GM12878 (cell line): Measurements from ENCODE around the gene SMG6. TPM values are rescaled to one million over a fixed set of nuclear protein-coding genes. Genes with fewer than 3 reads are reported as not detected.

Experiments used
- ATAC-seq: fragments of 200-7000 bp; cut with Tn5 transposase; 3 replicates; pipeline ENCODE4 v1.9.1; 2020; ENCODE audit warnings: mild to moderate bottlenecking, moderate library complexity
- BruUV-seq: library from RNA; stranded (reverse); fragments of 400-500 nt; replicated peaks from 2 replicates; lab custom pipeline; 2021; lab: Mats Ljungman, UMichigan
- CTCF ChIA-PET: fragments of 300-600 bp; sonication (Branson Sonifier 250); formaldehyde crosslinking; extraction: SDS; loops from one replicate; lab custom pipeline; 2021; ENCODE audit warnings: inconsistent platforms; lab: Yijun Ruan, JAX
- POLR2A ChIA-PET: fragments of 350-600 bp; formaldehyde crosslinking; extraction: SDS; loops from one replicate; lab custom pipeline; 2021; ENCODE audit warnings: inconsistent platforms; lab: Charles Lee
- RAD21 ChIA-PET: fragments of 300-600 bp; sonication (Branson Sonifier 250); formaldehyde crosslinking; loops from one replicate; lab custom pipeline; 2023; ENCODE audit warnings: antibody characterized with exemption; ENCODE audit not compliant: unreplicated experiment; lab: Charles Lee
- SMC1A ChIA-PET: fragments of 300-600 bp; sonication (Branson Sonifier 250); formaldehyde crosslinking; loops from one replicate; lab custom pipeline; 2023; ENCODE audit not compliant: unreplicated experiment, uncharacterized antibody; lab: Charles Lee
- DNase-seq: peaks from one replicate; pipeline ENCODE4 v3.0.0-alpha.2; 2011; ENCODE audit warnings: low read depth, low spot score
- FAIRE-seq: peaks from 3 replicates; lab custom pipeline; 2011; peaks lifted over from hg19 to GRCh38; lab: Jason Lieb, UNC
- H2AFZ ChIP-seq: 2 replicates; pipeline ENCODE4 v1.6.0; 2011; ENCODE audit warnings: low read depth, low read length, control low read depth; ENCODE audit not compliant: control insufficient read depth
- H3K27ac ChIP-seq: 2 replicates; pipeline ENCODE4 v1.5.1; 2011; ENCODE audit warnings: control low read depth; ENCODE audit not compliant: control insufficient read depth, insufficient read depth
- H3K27me3 ChIP-seq, 2 experiments: replicated peaks in 1 of 2; 2 replicates each; pipeline versions ENCODE4 v1.6.0 to v1.6.1; 2011; ENCODE audit warnings: low read length in 1 of 2; ENCODE audit not compliant: control insufficient read depth in 2 of 2, insufficient read depth in 2 of 2
- H3K36me3 ChIP-seq, 2 experiments: 2 replicates each; pipeline ENCODE4 v1.5.1; 2011; ENCODE audit warnings: low read length in 1 of 2; ENCODE audit not compliant: control insufficient read depth in 2 of 2, insufficient read depth in 2 of 2
- H3K4me1 ChIP-seq: 2 replicates; pipeline ENCODE4 v1.6.1; 2011; ENCODE audit warnings: mild to moderate bottlenecking, low read length, moderate library complexity, mixed read lengths; ENCODE audit not compliant: control insufficient read depth, insufficient read depth
- H3K4me2 ChIP-seq: 2 replicates; pipeline ENCODE4 v1.6.0; 2011; ENCODE audit warnings: control low read depth; ENCODE audit not compliant: control insufficient read depth, insufficient read depth
- H3K4me3 ChIP-seq: fragments of 200-600 bp; sonication (generic); 2 replicates; pipeline ENCODE4 v1.5.1; 2016
- H3K79me2 ChIP-seq: 2 replicates; pipeline ENCODE4 v1.6.0; 2011; ENCODE audit warnings: low read length; ENCODE audit not compliant: control insufficient read depth, insufficient read depth
- H3K9ac ChIP-seq: 2 replicates; pipeline ENCODE4 v1.8.0; 2011; ENCODE audit warnings: low read length, control low read depth, mixed read lengths; ENCODE audit not compliant: control insufficient read depth, insufficient read depth
- H3K9me3 ChIP-seq: replicated peaks from 3 replicates; pipeline ENCODE4 v1.5.1; 2011; ENCODE audit warnings: mild to moderate bottlenecking, low read length; ENCODE audit not compliant: control insufficient read depth, insufficient read depth
- H4K20me1 ChIP-seq: 2 replicates; pipeline ENCODE4 v1.6.0; 2011; ENCODE audit not compliant: control insufficient read depth, insufficient read depth
- ATF3 ChIP-seq: IDR thresholded peaks from 2 replicates; pipeline ENCODE4 v1.6.1; 2011; ENCODE audit warnings: low read depth, mild to moderate bottlenecking, low read length, moderate library complexity, borderline replicate concordance; ENCODE audit errors: extremely low read depth
- BCLAF1 ChIP-seq: fragments of 450-650 bp; IDR thresholded peaks from 2 replicates; pipeline ENCODE4 v1.6.1; 2017; ENCODE audit warnings: antibody characterized with exemption, mild to moderate bottlenecking, moderate library complexity
- NFYB ChIP-seq: IDR thresholded peaks from 2 replicates; pipeline ENCODE4 v1.6.1; 2011; ENCODE audit warnings: low read depth, mild to moderate bottlenecking, low read length, improper control_type of control experiment, moderate library complexity; ENCODE audit not compliant: insufficient read depth
- ZBED1 ChIP-seq: IDR thresholded peaks from 2 replicates; pipeline ENCODE4 v1.6.1; 2016; ENCODE audit warnings: borderline replicate concordance
- WGBS: methylation state at CpG from one replicate; pipeline ENCODE4 v1.1.6; 2016; ENCODE audit warnings: low lambda C conversion rate; ENCODE audit not compliant: insufficient replicate concordance, insufficient coverage; ENCODE audit errors: missing lambda C conversion rate; 5-methylcytosine and 5-hydroxymethylcytosine counted together
- in situ Hi-C: fragments of 300-500 bp; cut with MboI; formaldehyde crosslinking; loops from 9 replicates; pipeline ENCODE4 v1.14.3; 2018; ENCODE audit warnings: mixed read lengths
- intact Hi-C: fragments of 100-400 bp; cut with micrococcal nuclease; formaldehyde crosslinking; loops from one replicate; pipeline ENCODE4 v1.14.2; 2022; ENCODE audit not compliant: unreplicated experiment
- polyA plus RNA-seq, 11 experiments: library from polyadenylated mRNA; depleted of rRNA in 4 of 11; unstranded in 6 of 11; stranded (reverse) in 5 of 11; fragments of >200 nt; fragmentation: Nextera tagmentation in 4 of 11; fragmentation: Illumina TruSeq in 1 of 11; extraction: Ambion mirVana in 4 of 11; extraction: Trizol in 1 of 11; gene quantifications; 1 replicate in 1 of 11; 2 replicates in 10 of 11; pipeline versions ENCODE4 v1.2.1 to v1.2.3, GENCODE V29; 2011 to 2016; ENCODE audit warnings: inconsistent platforms in 2 of 11, missing spikeins in 2 of 11, low read depth in 1 of 11
- total RNA-seq, 4 experiments: library from RNA; depleted of rRNA in 3 of 4; stranded (reverse); fragments of >200 nt in 3 of 4; fragmentation: Illumina TruSeq in 1 of 4; extraction: Trizol in 1 of 4; gene quantifications; 2 replicates each; pipeline versions ENCODE4 v1.2.1 to v1.2.3, GENCODE V29; 2013 to 2021

The SMG6 gene
- total and polyA plus RNA-seq, 10 of the 15 experiments (the other 5 are each of a cell fraction or from before 2014, with no cell fraction given), result 0.58 to 28.7 (median 15.7) TPM

- intact Hi-C loops, result no loop called here
- H3K27me3 ChIP-seq, result no peaks in the 10 kb centered on the region
- H4K20me1 ChIP-seq, result no peaks in the 10 kb centered on the region
- no peak overlapping the region for H3K9ac ChIP-seq
- no peak for DNase-seq
- H3K4me3 ChIP-seq, result no peak overlapping the region
- ChIA-PET CTCF (interaction anchor here (1.0 to 3.0 kb wide), 4 partner anchors 9 to 41 kb away, joined by 3 to 28 read pairs (median 22); partner anchors contain the start of gene HIC1), POLR2A (interaction anchor here (0.6 to 2.0 kb wide), 2 partner anchors 8 to 9 kb away, joined by 4 to 7 read pairs; no protein-coding TSS in a partner anchor), RAD21 (interaction anchor here (1.1 to 1.8 kb wide), 4 partner anchors 8 to 163 kb away, joined by 3 to 9 read pairs (median 4); no protein-coding TSS in a partner anchor), SMC1A (interaction anchor here (0.9 to 4.4 kb wide), 5 partner anchors 11 to 165 kb away, joined by 3 to 41 read pairs (median 3); no protein-coding TSS in a partner anchor)
- BruUV-seq, result no TSS peak
- in situ Hi-C loops, result no loop called here
- no peaks in the 10 kb centered on the region; the same call in 1 of the 2 replicates for H3K79me2 ChIP-seq
- no peak overlapping the region for H3K4me2 ChIP-seq
- no peak overlapping the region for H2AFZ ChIP-seq
- H3K4me1 ChIP-seq, result peaks cover 39% of the 10 kb centered on the region
- FAIRE-seq, result no peak
- no peaks in the 10 kb centered on the region for H3K9me3 ChIP-seq
- TF ChIP-seq BCLAF1 (no peak), NFYB (no peak), ZBED1 (no peak), ATF3 (no peak)
- H3K27ac ChIP-seq, result no peak overlapping the region
- WGBS, result 92% methylated on average over 9 of the region's 9 CpGs
- ATAC-seq, result no peak
- H3K36me3 ChIP-seq, result peaks cover 17 to 23% of the 10 kb centered on the region in 2 experiments
These were observed 222.0 kb downstream of the SMG6 start for GRCh38 chr17:2081564-2081963.
